MM.1S (cell line): Measurements from ENCODE around the gene KRTAP24-1.

Experiments used
- CTCF ChIP-seq: fragments of 300-600 bp; sonication (generic); IDR thresholded peaks from 2 replicates; pipeline ENCODE4 v1.5.1; 2016; ENCODE audit warnings: antibody characterized with exemption, low read length, mixed read lengths
- EZH2phosphoT487 ChIP-seq: fragments of 300-600 bp; sonication (generic); IDR thresholded peaks from 2 replicates; pipeline ENCODE4 v1.6.1; 2018; ENCODE audit warnings: antibody characterized with exemption, low read length

GRCh38 chr21:30233228-30234020 lies 49.3 kb downstream of the KRTAP24-1 start:
- TF ChIP-seq CTCF (no peak), EZH2phosphoT487 (no peak)
